Kasumi-1 (cell line): ENCODE data around the gene C12orf56.

Experiments
- DNase-seq, 2 experiments: peaks; one replicate each; lab custom pipeline; 2025; lab: John Stamatoyannopoulos, UW

The C12orf56 gene, protein sequence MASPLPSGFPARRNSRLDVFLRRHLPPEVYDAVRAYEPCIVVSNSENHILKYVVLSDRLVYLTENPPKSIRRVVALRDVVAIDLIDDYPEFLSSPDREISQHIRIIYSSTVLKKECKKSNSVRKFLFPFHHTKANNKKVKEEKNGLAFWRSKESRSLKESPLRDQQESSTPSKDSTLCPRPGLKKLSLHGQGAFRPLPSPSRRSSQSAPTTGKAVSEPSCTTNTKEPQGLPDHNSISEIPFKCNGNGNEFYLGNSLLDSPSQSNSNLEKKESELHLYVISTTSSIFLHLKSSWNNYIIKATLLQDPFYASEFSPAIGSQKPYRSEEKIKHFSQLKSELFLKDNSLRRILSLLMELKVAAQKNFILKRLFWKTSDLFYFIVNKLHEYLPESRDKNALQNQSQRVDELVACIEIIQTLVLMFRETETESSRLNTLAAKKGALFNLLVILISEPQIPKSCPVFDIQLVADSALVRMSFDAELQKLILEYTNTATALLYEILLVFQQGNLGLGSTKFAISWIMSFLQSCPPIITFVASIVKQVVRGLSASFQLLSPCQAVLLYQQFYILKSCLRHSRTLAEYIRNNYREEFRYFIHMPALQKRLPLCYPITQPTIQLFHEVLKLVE

DNA sequence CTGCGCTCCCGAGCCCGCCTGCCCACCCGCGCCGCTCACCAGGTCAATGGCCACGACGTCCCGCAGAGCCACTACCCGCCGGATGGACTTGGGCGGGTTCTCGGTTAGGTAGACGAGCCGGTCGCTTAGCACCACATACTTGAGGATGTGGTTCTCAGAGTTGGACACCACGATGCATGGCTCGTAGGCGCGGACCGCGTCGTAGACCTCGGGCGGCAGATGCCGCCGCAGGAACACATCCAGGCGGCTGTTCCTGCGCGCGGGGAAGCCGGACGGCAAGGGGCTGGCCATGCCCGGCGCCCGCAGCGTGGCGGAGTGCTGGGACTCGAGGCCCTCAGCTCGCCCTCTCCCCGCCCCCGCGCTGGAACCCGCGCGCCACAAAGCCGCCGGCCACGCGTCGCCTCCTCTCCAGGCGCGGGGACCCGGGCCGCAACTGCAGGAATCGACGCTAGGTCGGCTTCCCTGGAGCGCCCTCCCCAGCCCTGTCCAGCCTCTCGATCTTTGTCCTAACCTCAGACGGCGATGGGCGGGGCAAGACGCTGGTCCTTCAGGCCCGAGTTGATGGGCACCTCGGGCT, at the start of gene C12orf56:
TSS of gene C12orf56 (minus strand) at position 484 of the 577 bp plus-strand sequence. CDS start at position 291, 193 bp downstream.
- no peak for DNase-seq

DNA sequence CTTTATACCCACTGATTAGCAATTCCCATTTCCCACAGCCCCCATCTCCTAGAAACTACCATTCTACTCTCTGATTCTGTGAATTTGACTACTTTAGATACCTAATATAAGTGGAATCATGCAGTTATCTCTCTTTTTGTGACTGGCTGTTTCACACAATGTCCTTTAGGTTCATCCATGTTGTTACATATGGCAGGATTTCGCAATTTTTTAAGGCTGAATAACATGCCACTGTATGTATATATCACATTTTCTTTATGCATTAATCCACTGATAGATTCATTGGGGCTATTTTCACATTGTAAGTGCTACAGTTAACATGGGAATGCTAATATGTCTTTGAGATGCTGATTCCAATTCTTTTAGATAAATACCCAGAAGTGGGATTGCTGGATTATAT, 49.5 kb upstream of the C12orf56 start:
- no peak for DNase-seq

DNA sequence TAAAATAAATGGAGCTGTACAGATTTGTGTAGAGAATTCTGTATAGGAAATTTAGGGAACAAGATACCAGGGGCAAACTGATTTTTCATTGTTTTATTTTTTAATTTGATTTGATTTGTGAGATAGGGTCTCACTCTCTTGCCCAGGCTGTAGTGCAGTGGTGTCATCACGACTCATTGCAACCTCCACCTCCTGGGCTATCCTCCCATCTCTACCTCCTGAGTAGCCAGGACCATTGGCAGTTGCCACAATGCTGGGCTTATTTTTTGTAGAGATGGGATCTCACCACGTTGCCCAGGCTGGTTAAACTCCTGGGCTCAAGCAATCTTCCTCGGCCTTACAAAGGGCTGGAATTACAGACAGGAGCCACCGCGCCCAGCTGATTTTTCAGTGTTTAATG, 43.4 kb upstream of the C12orf56 start:
- DNase-seq = no peak

DNA sequence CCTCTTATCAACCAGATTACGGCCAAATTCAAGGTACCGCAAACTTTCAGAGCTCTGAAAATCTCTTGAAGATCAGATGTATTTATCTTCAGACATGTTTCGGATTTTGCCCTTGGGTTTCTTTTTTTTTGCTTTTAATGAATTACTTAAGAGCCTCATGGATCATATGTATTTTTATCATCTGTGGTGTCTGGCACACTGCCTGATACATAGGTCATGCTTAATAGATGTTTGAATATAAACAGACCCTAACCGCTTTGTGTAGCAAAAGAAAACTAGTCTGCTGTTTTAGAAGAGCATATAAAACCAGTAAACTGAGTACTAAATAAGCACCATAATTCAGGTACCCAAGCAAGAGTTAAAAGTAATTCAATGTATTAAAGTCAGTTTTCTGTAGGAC, 41.2 kb upstream of the C12orf56 start:
- no peak for DNase-seq

DNA sequence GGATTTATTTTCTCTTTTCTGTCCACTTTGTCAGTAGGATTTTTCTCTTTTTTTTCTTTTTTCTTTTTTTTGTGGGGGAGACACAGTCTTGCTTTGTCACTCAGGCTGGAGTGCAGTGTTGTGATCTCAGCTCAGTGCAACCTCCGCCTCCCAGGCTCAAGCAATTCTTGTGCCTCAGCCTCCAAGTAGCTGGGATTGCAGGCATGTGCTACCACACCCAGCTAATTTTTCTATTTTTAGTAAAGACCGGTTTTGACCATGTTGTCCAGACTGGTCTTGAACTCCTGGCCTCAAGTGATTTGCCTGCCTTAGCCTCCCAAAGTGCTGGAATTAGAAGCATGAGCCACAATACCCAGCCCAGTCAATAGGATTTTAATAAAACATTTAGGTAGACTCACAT, 40.3 kb upstream of the C12orf56 start:
- DNase-seq = no peak

DNA sequence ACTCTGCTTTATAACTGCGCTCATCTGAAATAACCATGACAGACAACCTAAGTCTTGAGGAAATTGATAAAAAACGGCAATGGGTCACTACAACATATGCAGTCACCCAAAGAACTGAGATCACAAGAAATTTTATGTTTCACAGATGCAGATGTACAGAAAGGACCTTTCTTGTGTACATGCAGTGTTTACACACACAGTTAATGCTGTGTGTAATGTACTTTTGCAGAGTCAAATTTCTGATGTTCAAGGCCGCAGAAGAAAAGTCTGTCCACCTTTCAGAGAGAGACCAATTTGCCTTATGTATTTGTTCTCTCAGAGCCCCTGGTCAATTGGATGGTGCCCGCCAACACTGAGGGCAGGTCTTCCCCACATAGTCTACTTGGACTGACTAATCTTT, 38.4 kb upstream of the C12orf56 start:
- no peak for DNase-seq

DNA sequence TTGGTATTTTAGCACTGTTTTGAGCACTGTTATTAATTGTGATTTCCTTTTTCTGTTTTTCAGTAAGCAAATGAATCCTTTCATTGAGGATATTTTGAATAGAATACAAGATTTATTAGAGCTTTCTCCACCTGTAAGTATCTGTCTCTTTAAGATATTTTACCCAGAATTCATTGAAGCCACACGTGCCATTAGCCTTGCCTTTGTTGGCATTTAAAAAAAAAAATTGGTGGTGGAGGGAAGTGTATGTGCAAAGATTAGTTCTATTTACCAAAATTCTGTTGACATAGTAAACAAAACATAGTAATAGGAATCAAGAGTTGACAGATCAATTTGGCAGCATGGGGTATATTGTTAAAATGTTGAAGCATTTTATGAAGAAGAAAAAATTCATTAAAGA, 37.4 kb upstream of the C12orf56 start:
- DNase-seq = no peak

DNA sequence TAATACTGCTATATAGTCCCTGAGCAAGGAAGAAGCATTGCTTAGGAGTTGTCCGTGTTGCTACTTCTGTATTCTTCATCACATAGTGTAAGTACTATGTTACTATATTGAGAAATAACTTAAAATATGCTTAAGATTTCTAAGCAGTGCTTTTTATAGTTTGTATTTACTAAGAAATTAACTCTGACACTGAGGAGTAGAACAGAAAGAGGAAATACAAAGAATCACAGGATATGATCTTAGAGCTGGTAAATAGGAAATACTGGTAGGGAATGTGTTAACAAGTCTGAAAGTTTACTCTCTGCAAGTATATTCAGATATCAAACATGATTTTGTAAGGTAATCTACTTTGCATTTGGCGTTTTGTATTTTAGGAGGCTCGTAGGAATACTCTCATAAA, 29.1 kb upstream of the C12orf56 start:
- DNase-seq = no peak

DNA sequence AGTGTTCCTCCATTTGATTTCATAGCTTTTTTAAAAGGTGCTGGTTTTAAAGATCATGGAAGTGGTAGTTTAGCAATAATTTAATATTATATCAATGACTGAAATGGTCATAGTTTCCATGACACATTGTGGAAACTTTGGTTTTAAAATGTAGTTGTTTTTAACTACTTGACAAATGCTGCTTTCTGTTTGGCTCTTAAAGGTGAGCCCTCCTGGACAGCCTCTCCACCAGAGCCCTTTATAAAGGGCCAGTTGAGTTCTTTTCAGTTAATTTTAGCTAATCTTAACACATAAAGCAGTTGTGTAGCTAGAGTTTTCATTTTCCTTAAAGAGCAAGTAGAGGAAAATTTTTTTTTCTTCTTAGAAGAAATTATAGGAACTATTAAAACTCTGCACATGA, 27.7 kb upstream of the C12orf56 start:
- no peak for DNase-seq

DNA sequence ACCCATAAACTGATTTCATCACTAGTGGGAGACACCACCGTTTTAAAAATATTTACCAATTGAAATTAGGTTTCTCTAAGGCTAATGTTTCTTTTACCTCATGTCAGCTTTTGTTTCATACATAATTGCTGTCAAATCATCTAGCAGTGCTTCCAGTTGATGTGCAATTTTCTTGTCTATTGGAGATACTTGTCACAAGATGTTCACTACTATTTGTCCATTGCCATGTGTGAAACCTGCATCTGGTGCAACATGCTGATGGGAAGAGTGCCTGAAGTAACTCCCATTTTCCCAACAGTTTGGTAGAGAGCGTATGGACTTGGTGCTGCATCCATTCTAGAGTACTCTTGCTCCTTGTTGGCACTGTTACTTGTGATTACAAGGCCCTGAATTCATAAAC, 23.3 kb upstream of the C12orf56 start:
- no peak for DNase-seq

DNA sequence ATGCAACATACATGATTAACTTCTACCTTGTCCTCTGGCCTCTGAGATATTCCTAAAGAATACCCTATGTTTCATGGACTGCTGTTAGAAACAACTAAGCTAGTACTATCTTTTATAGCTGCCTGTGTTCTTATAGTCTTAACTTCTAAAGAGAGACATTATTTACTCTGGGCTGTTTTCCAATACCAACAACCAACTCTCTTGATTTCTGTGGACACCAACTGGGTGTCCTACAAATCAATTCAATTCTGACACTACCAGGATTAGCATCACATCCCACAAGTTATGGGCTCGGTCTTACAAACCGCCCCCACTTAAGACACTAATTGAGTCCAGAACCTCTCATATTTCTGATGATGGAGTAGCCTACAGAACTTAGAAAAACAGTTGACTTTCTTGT, 21.9 kb upstream of the C12orf56 start:
- DNase-seq = no peak

DNA sequence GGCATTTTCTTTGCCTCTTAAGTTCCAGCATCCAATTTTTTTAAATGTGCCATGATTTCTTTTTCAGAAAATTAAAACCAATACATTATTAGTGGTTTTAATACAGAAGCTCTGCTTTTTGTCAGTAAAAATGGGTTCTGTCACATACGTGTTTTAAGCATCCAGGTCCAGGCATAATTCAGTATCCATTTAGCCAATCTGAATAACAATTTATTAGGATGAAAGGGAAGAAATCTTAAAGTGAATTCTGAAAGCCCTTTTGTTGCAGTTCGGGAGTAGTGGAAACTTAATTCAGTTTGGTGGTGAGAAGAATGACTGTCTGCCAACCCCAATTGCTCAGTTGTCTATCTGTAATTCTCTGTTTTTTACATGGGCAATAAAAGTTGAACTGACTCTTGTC, 20.9 kb upstream of the C12orf56 start:
- DNase-seq = no peak

DNA sequence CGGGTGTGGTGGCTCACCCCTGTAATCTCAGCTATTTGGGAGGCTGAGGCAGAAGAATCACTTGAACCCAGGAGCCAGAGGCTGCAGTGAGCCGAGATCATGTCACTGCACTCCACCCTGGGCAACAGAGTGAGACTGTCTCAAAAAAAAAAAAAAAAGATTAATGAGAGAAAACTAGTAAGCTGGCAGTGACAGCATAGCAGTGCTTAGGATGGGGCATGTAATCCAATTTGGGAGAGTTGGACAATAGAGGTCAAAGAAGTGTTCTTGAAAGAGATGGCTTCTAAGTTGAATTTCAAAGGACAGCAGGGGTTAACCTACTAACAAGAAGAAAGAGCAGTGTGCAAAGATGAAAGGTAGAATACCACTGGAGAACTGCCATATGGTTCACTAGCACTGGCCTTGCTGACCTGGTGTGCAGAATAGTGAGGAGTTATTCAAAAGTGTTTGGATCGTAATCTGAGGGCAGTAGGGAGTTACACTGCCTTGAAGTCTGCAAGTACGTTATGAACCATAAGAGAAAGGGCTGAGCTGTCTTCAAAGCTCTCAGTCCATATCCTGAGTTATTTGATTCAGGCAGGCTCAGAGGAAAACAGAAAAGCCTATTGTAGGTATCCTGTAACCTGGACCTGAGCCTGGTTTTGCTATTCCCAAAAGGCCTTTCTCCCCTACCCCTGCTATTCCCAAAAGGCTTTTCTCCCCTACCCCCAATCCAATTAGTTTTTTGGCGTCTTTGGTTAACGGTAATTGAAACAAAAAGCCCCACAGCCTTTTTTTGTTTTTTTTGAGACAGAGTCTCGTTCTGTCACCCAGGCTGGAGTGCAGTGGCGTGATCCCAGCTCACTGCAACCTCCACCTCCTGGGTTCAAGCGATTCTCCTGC, 17.0 kb upstream of the C12orf56 start:
- no peak for DNase-seq

DNA sequence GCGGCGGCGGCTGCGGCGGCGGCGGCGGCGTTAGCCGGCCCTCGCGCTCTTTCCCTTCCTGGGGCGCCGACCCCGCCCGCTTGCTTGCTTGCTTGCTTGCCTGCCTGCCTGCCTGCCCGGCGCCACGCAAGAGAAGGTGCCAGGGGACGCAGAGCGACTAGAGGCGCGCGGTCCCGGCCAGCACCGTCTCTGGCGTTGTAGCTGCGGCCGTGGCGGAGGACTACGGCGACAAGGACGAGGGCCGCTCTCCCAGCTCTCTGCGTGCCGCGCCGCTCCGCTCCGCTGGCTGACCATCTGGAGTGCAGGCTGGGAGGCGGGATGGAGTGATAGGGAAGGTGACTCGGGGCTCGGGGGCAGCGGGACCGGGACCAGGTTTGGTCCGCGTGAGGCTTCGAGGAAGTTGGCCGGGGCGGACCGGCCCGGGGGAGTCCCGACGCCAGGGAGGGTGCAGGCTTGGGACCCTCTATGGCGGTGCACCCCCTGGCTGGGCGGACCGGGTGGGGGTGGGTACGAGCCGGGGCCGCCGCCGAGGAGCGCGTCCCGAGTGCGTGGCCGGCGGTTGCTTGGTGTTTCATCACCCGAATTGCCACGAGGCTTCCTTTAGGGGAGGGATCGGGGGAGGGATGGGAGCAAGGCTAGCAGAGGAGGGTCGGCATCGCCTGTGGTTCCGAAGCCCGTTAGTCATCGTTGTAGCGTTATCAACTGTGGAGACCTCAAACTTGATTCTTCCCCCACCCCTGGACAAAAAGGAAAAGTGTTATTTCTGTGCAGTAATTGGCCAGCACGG, 14.1 kb upstream of the C12orf56 start:
- DNase-seq = peak; percentile 67 to 71

DNA sequence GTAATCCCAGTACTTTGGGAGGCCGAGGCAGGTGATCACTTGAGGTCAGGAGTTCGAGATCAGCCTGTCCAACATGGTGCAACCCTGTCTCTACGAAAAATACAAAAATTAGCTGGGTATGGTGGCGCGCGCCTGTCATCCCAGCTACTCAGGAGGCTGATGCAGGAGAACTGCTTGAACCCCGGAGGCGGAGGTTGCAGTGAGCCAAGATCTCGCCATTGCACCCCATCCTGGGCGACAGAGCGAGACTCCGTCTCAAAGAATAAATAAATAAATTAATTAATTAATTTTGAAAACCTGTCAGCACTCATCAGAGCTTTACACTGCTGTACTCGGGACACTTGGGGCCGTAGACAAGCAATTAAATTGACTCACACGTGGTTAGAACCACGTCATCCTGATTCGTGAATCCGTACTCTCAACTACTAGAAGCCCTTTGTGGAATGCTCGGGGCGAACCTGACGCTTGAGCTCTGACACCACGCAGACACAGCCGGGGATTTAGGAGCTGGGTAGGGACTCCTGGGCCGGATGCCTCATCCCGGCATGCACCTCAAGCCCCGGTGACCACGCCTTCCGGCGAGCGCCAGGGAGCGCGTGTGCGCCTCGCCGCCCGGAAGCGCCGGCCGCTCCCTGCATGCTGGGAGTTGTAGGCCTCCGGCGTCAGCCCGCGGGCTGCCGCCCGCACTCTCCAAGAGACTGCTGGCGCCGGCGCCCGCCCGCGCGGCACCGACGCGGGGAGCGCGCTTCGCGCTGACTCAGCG, 13.3 kb upstream of the C12orf56 start, which contains the start of gene XPOT:
TSS of gene XPOT (plus strand) at position 686 of the 763 bp plus-strand sequence. CDS start 5,644 bp downstream, outside the sequence.
- peak; percentile 88 to 91 for DNase-seq

DNA sequence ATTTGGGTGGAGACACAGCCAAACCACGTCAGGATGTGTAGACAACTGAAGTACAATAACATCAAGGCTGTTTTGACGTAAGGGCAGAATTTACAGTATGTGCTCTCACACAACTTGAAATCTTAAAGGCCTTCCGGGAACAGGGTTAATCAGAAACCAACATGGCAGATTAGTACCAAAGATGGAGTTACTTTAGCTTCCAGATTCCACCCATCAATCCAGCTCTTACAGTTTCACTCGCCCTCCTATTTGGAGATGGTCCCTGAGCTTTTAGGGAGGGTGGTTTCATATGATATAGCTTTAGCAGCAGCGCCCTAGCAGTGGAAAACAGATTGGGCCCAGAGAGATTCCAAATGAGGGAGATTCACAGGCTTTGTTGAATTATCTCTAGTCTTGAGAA, 11.6 kb upstream of the C12orf56 start:
- DNase-seq = no peak

DNA sequence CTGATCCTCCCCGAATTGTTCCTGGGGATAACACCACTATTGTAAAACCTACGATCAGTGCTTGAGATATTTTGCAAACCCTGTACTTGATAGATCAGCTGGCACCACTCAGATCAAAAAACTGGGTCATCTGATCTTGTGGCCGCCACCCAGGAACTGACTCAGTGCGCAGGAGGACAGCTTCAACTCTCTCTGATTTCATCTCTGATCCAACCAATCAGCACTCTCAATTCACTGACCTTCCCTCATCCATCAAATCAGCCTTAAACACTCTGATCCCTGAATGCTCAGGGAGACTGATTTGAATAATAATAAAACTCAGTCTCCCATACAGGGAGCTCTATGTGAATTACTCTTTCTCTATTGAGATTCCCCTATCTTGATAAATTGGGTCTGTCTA, 9.5 kb upstream of the C12orf56 start:
- no peak for DNase-seq

DNA sequence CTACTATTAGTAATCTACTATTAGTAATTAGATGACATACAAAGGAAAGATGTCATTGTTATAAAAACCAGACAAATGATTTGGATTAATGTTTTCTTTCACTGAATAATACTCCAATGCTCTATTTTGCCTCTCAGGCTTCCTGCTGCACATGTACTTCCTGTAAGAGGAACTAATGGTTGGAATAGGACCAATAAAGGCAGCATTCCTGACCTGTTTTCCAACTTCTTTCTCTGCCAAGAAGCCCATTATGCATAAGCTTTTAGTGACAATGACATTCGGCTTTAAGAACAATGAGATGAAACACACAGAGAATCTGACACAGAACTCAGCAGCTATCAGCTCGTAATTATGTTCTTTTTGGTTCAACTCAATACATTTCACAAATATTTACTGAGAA, 5.2 kb upstream of the C12orf56 start:
- no peak for DNase-seq

DNA sequence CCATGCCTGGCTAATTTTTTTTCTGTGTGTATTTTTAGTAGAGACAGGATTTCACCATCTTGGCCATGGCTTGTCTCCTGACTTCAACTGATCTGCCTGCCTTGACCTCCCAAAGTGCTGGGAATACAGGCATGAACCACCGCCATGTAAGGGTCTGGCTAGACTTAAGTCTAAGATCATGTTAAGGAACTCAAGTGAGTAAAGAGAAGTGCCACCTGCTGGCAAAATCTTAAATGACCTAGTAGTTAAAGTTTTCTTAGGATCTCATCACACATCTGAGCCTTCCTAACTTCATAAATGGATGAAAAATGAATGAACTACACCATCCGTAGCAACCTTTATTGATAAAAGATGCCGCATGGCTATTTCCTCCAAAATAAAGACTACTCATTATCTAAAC, 1.7 kb upstream of the C12orf56 start:
- DNase-seq = peak; percentile 58 to 60

DNA sequence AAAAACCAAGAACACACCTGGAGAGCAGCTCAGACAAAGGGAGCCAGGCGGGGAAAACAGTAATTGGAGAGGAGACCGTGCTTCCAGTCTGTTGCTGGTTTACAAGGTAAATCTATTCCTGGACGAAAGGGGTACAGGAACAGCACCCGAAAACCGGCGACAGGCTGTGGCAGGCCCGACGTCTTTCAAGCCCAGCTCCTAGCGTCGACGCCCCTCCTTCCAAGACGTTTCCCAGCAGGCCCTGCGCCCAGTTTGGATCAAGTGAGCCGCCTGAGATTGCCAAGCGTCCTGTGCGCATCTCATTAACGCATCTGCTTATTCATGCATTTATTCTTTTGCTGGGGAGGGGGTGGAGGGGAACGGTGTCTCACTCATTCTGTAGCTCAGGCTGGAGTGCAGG, 1.4 kb downstream of the C12orf56 start:
- no peak for DNase-seq
